Testis (tissue), 3 donors: Measurements from ENCODE around the gene RPA1. TPM values are rescaled to one million over a fixed set of nuclear protein-coding genes. Genes with fewer than 3 reads are reported as not detected.
"Not testable (repeated sequence)": the region's sequence is repeated elsewhere in the genome, so short reads cannot be mapped to it uniquely, and the experiment has no call there.

Experiments used
- DNase-seq: peaks from one replicate; pipeline ENCODE4 v3.0.0-alpha.2; 2019
- H3K27ac ChIP-seq, 2 donors: fragments of 200-600 bp; sonication (generic); one replicate each; pipeline ENCODE4 v1.5.1; 2019
- H3K27me3 ChIP-seq: fragments of 200-600 bp; sonication (generic); one replicate; pipeline ENCODE4 v1.5.1; 2019
- H3K36me3 ChIP-seq: fragments of 200-600 bp; sonication (generic); one replicate; pipeline ENCODE4 v1.5.1; 2017; ENCODE audit warnings: low read depth; ENCODE audit errors: missing control alignments
- H3K4me1 ChIP-seq: fragments of 200-600 bp; sonication (generic); one replicate; pipeline ENCODE4 v1.5.1; 2019
- H3K4me3 ChIP-seq, 2 donors: fragments of 200-600 bp; sonication (generic); one replicate each; pipeline ENCODE4 v1.5.1; 2017 to 2019
- H3K9me3 ChIP-seq: fragments of 200-600 bp; sonication (generic); one replicate; pipeline ENCODE4 v1.5.1; 2017
- POLR2A ChIP-seq: fragments of 450-650 bp; IDR thresholded peaks from one replicate; pipeline ENCODE4 v1.6.1; 2017; ENCODE audit warnings: antibody characterized with exemption, mild to moderate bottlenecking, moderate library complexity
- WGBS, 2 donors: methylation state at CpG; one replicate each; pipeline ENCODE4 v1.1.5; 2018; 5-methylcytosine and 5-hydroxymethylcytosine counted together
- intact Hi-C: fragments of 100-400 bp; cut with DNase I; formaldehyde crosslinking; loops from one replicate; pipeline ENCODE4 v1.15.1; 2023; ENCODE audit warnings: low total_unique reads
- polyA plus RNA-seq: library from polyadenylated mRNA; stranded (reverse); fragments of 350-450 nt; fragmentation: Illumina TruSeq; extraction: RNeasy Lipid Tissue Mini Kit (QIAGEN cat#74804); gene quantifications from one replicate; pipeline ENCODE4 v1.2.3, GENCODE V29; 2014; ENCODE audit warnings: low read depth, low replicate concordance; ENCODE audit not compliant: insufficient read depth
- total RNA-seq, 2 donors: library from RNA; depleted of rRNA; stranded (reverse); fragments of >200 nt; gene quantifications; one replicate each; pipeline ENCODE4 v1.2.3, GENCODE V29; 2016
- TF ChIP-seq, protein P1 (sequence below), 3 experiments: fragments of 450-650 bp in 2 of 3; fragments of 200-600 bp in 1 of 3; sonication (generic) in 1 of 3; IDR thresholded peaks; one replicate each; pipeline ENCODE4 v1.5.1; 2016 to 2019; ENCODE audit warnings: antibody characterized with exemption in 3 of 3, mild to moderate bottlenecking in 2 of 3, moderate library complexity in 1 of 3

Gene RPA1
- total and polyA plus RNA-seq, 3 donors from 2014 or later = 31.7 to 52.9 (median 36.4) TPM

DNA sequence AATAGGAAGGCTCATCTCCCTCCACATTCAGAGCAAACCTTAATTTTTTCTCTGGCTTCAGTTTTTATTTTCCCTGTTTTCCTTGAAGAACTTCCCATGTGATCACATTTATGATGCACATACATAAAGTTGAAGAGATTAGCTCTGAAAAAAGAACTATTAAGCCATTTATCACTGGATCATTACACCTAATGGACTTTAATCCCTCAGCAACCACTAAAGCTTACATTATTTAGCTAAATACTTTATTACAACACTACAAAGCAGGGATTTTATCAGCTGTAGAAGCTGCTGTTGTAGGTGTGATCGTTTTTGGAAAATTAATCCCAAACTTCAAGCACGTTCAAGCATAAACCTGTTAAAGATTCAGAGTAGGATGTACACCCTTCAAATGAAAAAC is 21.2 kb upstream of the RPA1 start:
- Histone ChIP-seq H3K27ac (no peak overlapping the region), H3K27me3 (no peaks in the 10 kb centered on the region), H3K4me1 (no peaks in the 10 kb centered on the region), H3K36me3 (no peaks in the 10 kb centered on the region), H3K4me3 (no peak overlapping the region), H3K9me3 (no peaks in the 10 kb centered on the region)
- intact Hi-C loops = no loop called here
- TF ChIP-seq POLR2A = no peak
- TF ChIP-seq, protein P1, sequence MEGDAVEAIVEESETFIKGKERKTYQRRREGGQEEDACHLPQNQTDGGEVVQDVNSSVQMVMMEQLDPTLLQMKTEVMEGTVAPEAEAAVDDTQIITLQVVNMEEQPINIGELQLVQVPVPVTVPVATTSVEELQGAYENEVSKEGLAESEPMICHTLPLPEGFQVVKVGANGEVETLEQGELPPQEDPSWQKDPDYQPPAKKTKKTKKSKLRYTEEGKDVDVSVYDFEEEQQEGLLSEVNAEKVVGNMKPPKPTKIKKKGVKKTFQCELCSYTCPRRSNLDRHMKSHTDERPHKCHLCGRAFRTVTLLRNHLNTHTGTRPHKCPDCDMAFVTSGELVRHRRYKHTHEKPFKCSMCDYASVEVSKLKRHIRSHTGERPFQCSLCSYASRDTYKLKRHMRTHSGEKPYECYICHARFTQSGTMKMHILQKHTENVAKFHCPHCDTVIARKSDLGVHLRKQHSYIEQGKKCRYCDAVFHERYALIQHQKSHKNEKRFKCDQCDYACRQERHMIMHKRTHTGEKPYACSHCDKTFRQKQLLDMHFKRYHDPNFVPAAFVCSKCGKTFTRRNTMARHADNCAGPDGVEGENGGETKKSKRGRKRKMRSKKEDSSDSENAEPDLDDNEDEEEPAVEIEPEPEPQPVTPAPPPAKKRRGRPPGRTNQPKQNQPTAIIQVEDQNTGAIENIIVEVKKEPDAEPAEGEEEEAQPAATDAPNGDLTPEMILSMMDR (IDR thresholded peaks at IDR 0.05) = no peak
- WGBS, 2 donors = 82 to 85% methylated on average over 2 of the region's 2 CpGs
- DNase-seq = no peak

GRCh38 chr17:1809815-1810214 is 20.0 kb upstream of the RPA1 start:
- H3K27ac ChIP-seq, H3K36me3 ChIP-seq, H3K4me3 ChIP-seq, H3K4me1 ChIP-seq, DNase-seq, H3K27me3 ChIP-seq, H3K9me3 ChIP-seq, intact Hi-C loops: not testable (repeated sequence)
- WGBS, 2 donors = 93 to 98% methylated on average over 8 of the region's 8 CpGs

GRCh38 chr17:1810450-1811103 is 19.2 kb upstream of the RPA1 start:
- no peak overlapping the region for H3K27ac ChIP-seq
- H3K36me3 ChIP-seq = no peaks in the 10 kb centered on the region
- no peak overlapping the region for H3K4me3 ChIP-seq
- no peak for DNase-seq
- H3K9me3 ChIP-seq = no peaks in the 10 kb centered on the region
- no peaks in the 10 kb centered on the region for H3K4me1 ChIP-seq
- no peaks in the 10 kb centered on the region for H3K27me3 ChIP-seq
- 90% methylated on average over 19 to 20 of the region's 20 CpGs for WGBS, 2 donors
- TF ChIP-seq POLR2A = no peak
- TF ChIP-seq, protein P1 (IDR thresholded peaks at IDR 0.05) = no peak
- intact Hi-C loops = no loop called here

GRCh38 chr17:1813088-1813487 is 16.7 kb upstream of the RPA1 start:
- intact Hi-C loops = no loop called here
- no peak for DNase-seq
- no peak for TF ChIP-seq POLR2A
- TF ChIP-seq, protein P1 (IDR thresholded peaks at IDR 0.05) = no peak
- Histone ChIP-seq H3K9me3 (no peaks in the 10 kb centered on the region), H3K27me3 (no peaks in the 10 kb centered on the region), H3K27ac (no peak overlapping the region), H3K4me3 (no peak overlapping the region), H3K36me3 (no peaks in the 10 kb centered on the region), H3K4me1 (no peaks in the 10 kb centered on the region)
- 91 to 92% methylated on average over 5 of the region's 5 CpGs for WGBS, 2 donors

GRCh38 chr17:1820528-1821252 is 9.1 kb upstream of the RPA1 start:
- H3K27ac ChIP-seq = no peak overlapping the region
- no peak for TF ChIP-seq POLR2A
- TF ChIP-seq, protein P1 (IDR thresholded peaks at IDR 0.05) = no peak
- DNase-seq = no peak
- H3K4me1 ChIP-seq = no peaks in the 10 kb centered on the region
- no peak overlapping the region for H3K4me3 ChIP-seq
- H3K27me3 ChIP-seq = no peaks in the 10 kb centered on the region
- intact Hi-C loops = no loop called here
- H3K9me3 ChIP-seq = no peaks in the 10 kb centered on the region
- H3K36me3 ChIP-seq = no peaks in the 10 kb centered on the region
- WGBS, 2 donors = 74 to 78% methylated on average over 7 of the region's 7 CpGs
